GM12878 (cell line): Measurements from ENCODE around the gene CAPN15. TPM values are rescaled to one million over a fixed set of nuclear protein-coding genes. Genes with fewer than 3 reads are reported as not detected.

ENCODE experiments used
- ATAC-seq: fragments of 200-7000 bp; cut with Tn5 transposase; 3 replicates; pipeline ENCODE4 v1.9.1; 2020; ENCODE audit warnings: mild to moderate bottlenecking, moderate library complexity
- BruUV-seq: library from RNA; stranded (reverse); fragments of 400-500 nt; replicated peaks from 2 replicates; lab custom pipeline; 2021; lab: Mats Ljungman, UMichigan
- CTCF ChIA-PET: fragments of 300-600 bp; sonication (Branson Sonifier 250); formaldehyde crosslinking; extraction: SDS; loops from one replicate; lab custom pipeline; 2021; ENCODE audit warnings: inconsistent platforms; lab: Yijun Ruan, JAX
- POLR2A ChIA-PET: fragments of 350-600 bp; formaldehyde crosslinking; extraction: SDS; loops from one replicate; lab custom pipeline; 2021; ENCODE audit warnings: inconsistent platforms; lab: Charles Lee
- RAD21 ChIA-PET: fragments of 300-600 bp; sonication (Branson Sonifier 250); formaldehyde crosslinking; loops from one replicate; lab custom pipeline; 2023; ENCODE audit warnings: antibody characterized with exemption; ENCODE audit not compliant: unreplicated experiment; lab: Charles Lee
- SMC1A ChIA-PET: fragments of 300-600 bp; sonication (Branson Sonifier 250); formaldehyde crosslinking; loops from one replicate; lab custom pipeline; 2023; ENCODE audit not compliant: unreplicated experiment, uncharacterized antibody; lab: Charles Lee
- DNase-seq: peaks from one replicate; pipeline ENCODE4 v3.0.0-alpha.2; 2011; ENCODE audit warnings: low read depth, low spot score
- FAIRE-seq: peaks from 3 replicates; lab custom pipeline; 2011; peaks lifted over from hg19 to GRCh38; lab: Jason Lieb, UNC
- H2AFZ ChIP-seq: 2 replicates; pipeline ENCODE4 v1.6.0; 2011; ENCODE audit warnings: low read depth, low read length, control low read depth; ENCODE audit not compliant: control insufficient read depth
- H3K27ac ChIP-seq: 2 replicates; pipeline ENCODE4 v1.5.1; 2011; ENCODE audit warnings: control low read depth; ENCODE audit not compliant: control insufficient read depth, insufficient read depth
- H3K27me3 ChIP-seq, 2 experiments: replicated peaks in 1 of 2; 2 replicates each; pipeline versions ENCODE4 v1.6.0 to v1.6.1; 2011; ENCODE audit warnings: low read length in 1 of 2; ENCODE audit not compliant: control insufficient read depth in 2 of 2, insufficient read depth in 2 of 2
- H3K36me3 ChIP-seq, 2 experiments: 2 replicates each; pipeline ENCODE4 v1.5.1; 2011; ENCODE audit warnings: low read length in 1 of 2; ENCODE audit not compliant: control insufficient read depth in 2 of 2, insufficient read depth in 2 of 2
- H3K4me1 ChIP-seq: 2 replicates; pipeline ENCODE4 v1.6.1; 2011; ENCODE audit warnings: mild to moderate bottlenecking, low read length, moderate library complexity, mixed read lengths; ENCODE audit not compliant: control insufficient read depth, insufficient read depth
- H3K4me2 ChIP-seq: 2 replicates; pipeline ENCODE4 v1.6.0; 2011; ENCODE audit warnings: control low read depth; ENCODE audit not compliant: control insufficient read depth, insufficient read depth
- H3K4me3 ChIP-seq: fragments of 200-600 bp; sonication (generic); 2 replicates; pipeline ENCODE4 v1.5.1; 2016
- H3K79me2 ChIP-seq: 2 replicates; pipeline ENCODE4 v1.6.0; 2011; ENCODE audit warnings: low read length; ENCODE audit not compliant: control insufficient read depth, insufficient read depth
- H3K9ac ChIP-seq: 2 replicates; pipeline ENCODE4 v1.8.0; 2011; ENCODE audit warnings: low read length, control low read depth, mixed read lengths; ENCODE audit not compliant: control insufficient read depth, insufficient read depth
- H3K9me3 ChIP-seq: replicated peaks from 3 replicates; pipeline ENCODE4 v1.5.1; 2011; ENCODE audit warnings: mild to moderate bottlenecking, low read length; ENCODE audit not compliant: control insufficient read depth, insufficient read depth
- H4K20me1 ChIP-seq: 2 replicates; pipeline ENCODE4 v1.6.0; 2011; ENCODE audit not compliant: control insufficient read depth, insufficient read depth
- CEBPZ ChIP-seq: fragments of 150-350 bp; IDR thresholded peaks from 2 replicates; pipeline ENCODE4 v1.6.1; 2016; ENCODE audit warnings: low read depth, low read length
- CREM ChIP-seq: IDR thresholded peaks from 2 replicates; pipeline ENCODE4 v1.6.1; 2014; ENCODE audit warnings: antibody characterized with exemption, low read depth
- ELK1 ChIP-seq: IDR thresholded peaks from 2 replicates; pipeline ENCODE4 v1.6.1; 2012; ENCODE audit warnings: low read depth, low read length, improper control_type of control experiment
- FOXK2 ChIP-seq: fragments of 450-650 bp; IDR thresholded peaks from 2 replicates; pipeline ENCODE4 v1.6.1; 2017; ENCODE audit warnings: mild to moderate bottlenecking, moderate library complexity
- HDAC2 ChIP-seq: fragments of 200-600 bp; sonication (generic); IDR thresholded peaks from 2 replicates; pipeline ENCODE4 v1.6.1; 2017
- HDGF ChIP-seq: fragments of 450-650 bp; IDR thresholded peaks from 2 replicates; pipeline ENCODE4 v1.6.1; 2016; ENCODE audit warnings: antibody characterized with exemption
- MEF2B ChIP-seq: fragments of 450-650 bp; IDR thresholded peaks from 2 replicates; pipeline ENCODE4 v1.6.1; 2018; ENCODE audit warnings: mild to moderate bottlenecking, moderate library complexity; ENCODE audit not compliant: partially characterized antibody, poor library complexity, severe bottlenecking
- PKNOX1 ChIP-seq: fragments of 450-650 bp; IDR thresholded peaks from 2 replicates; pipeline ENCODE4 v1.6.1; 2016; ENCODE audit warnings: mild to moderate bottlenecking
- SMAD1 ChIP-seq: fragments of 450-650 bp; IDR thresholded peaks from 2 replicates; pipeline ENCODE4 v1.6.1; 2018; ENCODE audit warnings: mild to moderate bottlenecking, low read depth; ENCODE audit not compliant: partially characterized antibody
- SMC3 ChIP-seq: IDR thresholded peaks from 2 replicates; pipeline ENCODE4 v1.6.1; 2011; ENCODE audit warnings: low read length, improper control_type of control experiment, borderline replicate concordance
- SREBF1 ChIP-seq: IDR thresholded peaks from 2 replicates; pipeline ENCODE4 v1.6.1; 2012; ENCODE audit warnings: mild to moderate bottlenecking, low read length
- SREBF2 ChIP-seq: IDR thresholded peaks from 2 replicates; pipeline ENCODE4 v1.6.1; 2012; ENCODE audit warnings: mild to moderate bottlenecking, low read length
- TCF12 ChIP-seq: IDR thresholded peaks from 2 replicates; pipeline ENCODE4 v1.6.1; 2011; ENCODE audit warnings: low read depth, mild to moderate bottlenecking, low read length
- TCF7 ChIP-seq: IDR thresholded peaks from 2 replicates; pipeline ENCODE4 v1.6.1; 2014; ENCODE audit warnings: antibody characterized with exemption, borderline replicate concordance
- WRNIP1 ChIP-seq: IDR thresholded peaks from 2 replicates; pipeline ENCODE4 v1.6.1; 2011; ENCODE audit warnings: low read depth, low read length, improper control_type of control experiment, borderline replicate concordance
- ZNF217 ChIP-seq: fragments of 450-650 bp; IDR thresholded peaks from 2 replicates; pipeline ENCODE4 v1.6.1; 2017; ENCODE audit warnings: antibody characterized with exemption, mild to moderate bottlenecking
- ZNF622 ChIP-seq: fragments of 450-650 bp; IDR thresholded peaks from 2 replicates; pipeline ENCODE4 v1.6.1; 2017; ENCODE audit warnings: mild to moderate bottlenecking, inconsistent platforms
- ZSCAN29 ChIP-seq: fragments of 450-650 bp; IDR thresholded peaks from 2 replicates; pipeline ENCODE4 v1.6.1; 2017; ENCODE audit warnings: mild to moderate bottlenecking, moderate library complexity
- WGBS: methylation state at CpG from one replicate; pipeline ENCODE4 v1.1.6; 2016; ENCODE audit warnings: low lambda C conversion rate; ENCODE audit not compliant: insufficient replicate concordance, insufficient coverage; ENCODE audit errors: missing lambda C conversion rate; 5-methylcytosine and 5-hydroxymethylcytosine counted together
- in situ Hi-C: fragments of 300-500 bp; cut with MboI; formaldehyde crosslinking; loops from 9 replicates; pipeline ENCODE4 v1.14.3; 2018; ENCODE audit warnings: mixed read lengths
- intact Hi-C: fragments of 100-400 bp; cut with micrococcal nuclease; formaldehyde crosslinking; loops from one replicate; pipeline ENCODE4 v1.14.2; 2022; ENCODE audit not compliant: unreplicated experiment
- polyA plus RNA-seq, 11 experiments: library from polyadenylated mRNA; depleted of rRNA in 4 of 11; unstranded in 6 of 11; stranded (reverse) in 5 of 11; fragments of >200 nt; fragmentation: Nextera tagmentation in 4 of 11; fragmentation: Illumina TruSeq in 1 of 11; extraction: Ambion mirVana in 4 of 11; extraction: Trizol in 1 of 11; gene quantifications; 1 replicate in 1 of 11; 2 replicates in 10 of 11; pipeline versions ENCODE4 v1.2.1 to v1.2.3, GENCODE V29; 2011 to 2016; ENCODE audit warnings: inconsistent platforms in 2 of 11, missing spikeins in 2 of 11, low read depth in 1 of 11
- total RNA-seq, 4 experiments: library from RNA; depleted of rRNA in 3 of 4; stranded (reverse); fragments of >200 nt in 3 of 4; fragmentation: Illumina TruSeq in 1 of 4; extraction: Trizol in 1 of 4; gene quantifications; 2 replicates each; pipeline versions ENCODE4 v1.2.1 to v1.2.3, GENCODE V29; 2013 to 2021

CAPN15 gene
- total and polyA plus RNA-seq, 10 of the 15 experiments (the other 5 are each of a cell fraction or from before 2014, with no cell fraction given) = 0.40 to 78.5 (median 8.3) TPM

GRCh38 chr16:533391-534123 is 6.0 kb downstream of the CAPN15 start:
- H3K79me2 ChIP-seq = peaks cover 37% of the 10 kb centered on the region
- no peak overlapping the region for H3K9ac ChIP-seq
- peaks cover 0 to 24% of the 10 kb centered on the region in 2 experiments; a peak in 3 of 4 replicates for H3K36me3 ChIP-seq
- ATAC-seq = no peak
- no peak overlapping the region for H3K4me2 ChIP-seq
- RAD21 ChIA-PET = no interaction called here
- BruUV-seq = no TSS peak
- no peaks in the 10 kb centered on the region for H3K27me3 ChIP-seq
- CTCF ChIA-PET = no interaction called here
- H4K20me1 ChIP-seq = no peaks in the 10 kb centered on the region
- SMC1A ChIA-PET = interaction anchor here (0.6 kb wide), 1 partner anchor 103 kb away, joined by 3 read pairs; no protein-coding TSS in a partner anchor
- POLR2A ChIA-PET = no interaction called here
- WGBS = 97% methylated on average over 24 of the region's 30 CpGs
- no peaks in the 10 kb centered on the region for H3K9me3 ChIP-seq
- FAIRE-seq = no peak
- no peak for DNase-seq
- in situ Hi-C loops (loop anchor here (5.0 kb wide), 1 partner anchor 34 kb away; the partner anchor contains the start of genes NHLRC4 and PIGQ), intact Hi-C loops (no loop called here)
- no peak overlapping the region for H3K4me3 ChIP-seq
- H3K4me1 ChIP-seq = peaks cover 5% of the 10 kb centered on the region; the same call in 1 of the 2 replicates
- H2AFZ ChIP-seq = no peak overlapping the region
- no peak overlapping the region for H3K27ac ChIP-seq
- TF ChIP-seq CREM = no peak
- TF ChIP-seq ZNF622 = no peak
- no peak for TF ChIP-seq FOXK2
- TF ChIP-seq ELK1 = no peak
- TF ChIP-seq SMC3 = no peak
- TF ChIP-seq ZSCAN29 = no peak
- TF ChIP-seq HDAC2 = no peak
- no peak for TF ChIP-seq SREBF2
- no peak for TF ChIP-seq SMAD1
- no peak for TF ChIP-seq SREBF1
- TF ChIP-seq MEF2B = no peak
- no peak for TF ChIP-seq TCF7
- no peak for TF ChIP-seq PKNOX1
- no peak for TF ChIP-seq CEBPZ
- TF ChIP-seq WRNIP1 = no peak
- TF ChIP-seq TCF12 = no peak
- no peak for TF ChIP-seq HDGF
- no peak for TF ChIP-seq ZNF217
